OCI-LY7 (cell line): Measurements from ENCODE around the gene TFF2.

Experiments used
- CTCF ChIP-seq: fragments of 200-600 bp; sonication (generic); conservative IDR thresholded peaks from 2 replicates; pipeline ENCODE4 v1.5.1; 2014; ENCODE audit warnings: mild to moderate bottlenecking, antibody characterized with exemption, low read length, moderate library complexity, mixed read lengths
- EZH2phosphoT487 ChIP-seq: fragments of 200-600 bp; sonication (generic); IDR thresholded peaks from 2 replicates; pipeline ENCODE4 v1.6.1; 2018; ENCODE audit warnings: low read depth, borderline replicate concordance, mild to moderate bottlenecking, mixed run types, antibody characterized with exemption, low read length, moderate library complexity, mixed read lengths

DNA sequence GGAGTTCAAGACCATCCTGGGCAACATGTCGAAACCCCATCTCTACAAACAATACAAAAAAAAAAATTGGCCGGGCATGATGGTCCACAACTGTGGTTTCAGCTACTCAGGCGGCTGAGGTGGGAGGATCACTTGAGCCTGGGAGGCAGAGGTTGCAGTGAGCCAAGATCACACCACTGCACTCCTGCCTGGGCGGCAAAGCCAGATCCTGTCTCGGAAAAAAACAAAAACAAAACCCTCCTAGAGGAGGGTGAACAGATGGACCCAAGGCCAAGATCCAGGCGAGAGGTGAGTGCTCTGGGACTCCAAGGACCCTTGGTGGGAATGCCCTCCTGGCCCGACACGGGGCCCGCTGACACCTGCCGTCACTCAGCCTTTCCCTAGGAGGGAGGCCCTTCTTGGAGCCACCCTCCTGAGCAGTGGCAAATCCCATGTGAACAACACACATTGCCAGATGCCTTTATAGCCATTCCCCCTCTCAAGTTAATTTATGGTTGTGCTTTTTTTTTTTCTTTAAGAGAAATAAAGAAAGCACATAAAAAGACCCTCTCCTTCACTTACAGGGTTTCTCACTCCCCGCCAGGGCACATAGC lies 380 bp downstream of the TFF2 start:
- no peak for TF ChIP-seq CTCF
- no peak for TF ChIP-seq EZH2phosphoT487
